Neural cell (in vitro differentiated cells): ENCODE measurements around the gene EMILIN3.

Experiments
- EP300 ChIP-seq: fragments of 450-650 bp; conservative IDR thresholded peaks from 2 replicates; pipeline ENCODE4 v1.6.1; 2014; ENCODE audit warnings: antibody characterized with exemption, mild to moderate bottlenecking, moderate library complexity; ENCODE audit not compliant: poor library complexity, severe bottlenecking
- EZH2 ChIP-seq: fragments of 200-600, 300-800 bp; shearing (Covaris generic), sonication (generic); IDR thresholded peaks from 2 replicates; pipeline ENCODE4 v1.6.1; 2014; ENCODE audit warnings: antibody characterized with exemption, low read length, borderline replicate concordance, mild to moderate bottlenecking; ENCODE audit not compliant: insufficient read depth, poor library complexity, severe bottlenecking
- MXI1 ChIP-seq: fragments of 450-650 bp; conservative IDR thresholded peaks from 2 replicates; pipeline ENCODE4 v1.6.1; 2014; ENCODE audit warnings: antibody characterized with exemption, mild to moderate bottlenecking; ENCODE audit not compliant: poor library complexity, severe bottlenecking
- POLR2AphosphoS5 ChIP-seq: IDR thresholded peaks from 2 replicates; pipeline ENCODE4 v1.6.1; 2012
- RAD21 ChIP-seq: fragments of 450-650 bp; conservative IDR thresholded peaks from 2 replicates; pipeline ENCODE4 v1.6.1; 2014; ENCODE audit warnings: antibody characterized with exemption, mild to moderate bottlenecking, moderate library complexity
- SMC3 ChIP-seq: fragments of 450-650 bp; conservative IDR thresholded peaks from 2 replicates; pipeline ENCODE4 v1.6.1; 2014; ENCODE audit warnings: antibody characterized with exemption, mild to moderate bottlenecking, moderate library complexity; ENCODE audit not compliant: poor library complexity
- TAF1 ChIP-seq: IDR thresholded peaks from 2 replicates; pipeline ENCODE4 v1.6.1; 2012; ENCODE audit warnings: low read depth
- TF ChIP-seq, protein P1 (sequence below): fragments of 450-650 bp; IDR thresholded peaks from 2 replicates; pipeline ENCODE4 v1.5.1; 2014; ENCODE audit warnings: antibody characterized with exemption, mild to moderate bottlenecking, moderate library complexity; ENCODE audit not compliant: poor library complexity, severe bottlenecking
- TF ChIP-seq, protein P2 (sequence below): IDR thresholded peaks from 2 replicates; pipeline ENCODE4 v1.6.1; 2012; ENCODE audit warnings: borderline replicate concordance

DNA sequence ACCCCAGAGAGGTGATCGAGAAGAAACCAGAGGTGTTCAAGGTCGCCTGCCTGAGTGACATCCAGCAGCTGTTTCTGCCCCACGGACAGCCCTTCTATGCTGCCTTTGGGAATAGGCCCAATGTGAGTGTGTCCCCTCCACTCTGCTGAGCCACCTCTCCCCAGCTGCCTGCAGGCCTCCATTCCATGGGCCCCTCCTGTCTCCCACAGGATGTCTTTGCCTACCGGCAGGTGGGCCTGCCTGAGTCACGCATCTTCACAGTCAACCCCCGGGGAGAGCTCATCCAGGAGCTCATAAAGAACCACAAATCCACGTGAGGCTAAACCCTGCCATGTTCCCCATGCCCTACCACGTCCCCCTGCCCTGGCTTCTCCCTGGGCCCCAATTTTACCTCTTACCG lies 8.4 kb downstream of the EMILIN3 start:
- TF ChIP-seq RAD21 (no peak), EZH2 (no peak), MXI1 (no peak), POLR2AphosphoS5 (no peak), TAF1 (no peak), EP300 (no peak), SMC3 (no peak)
- TF ChIP-seq, protein P1, sequence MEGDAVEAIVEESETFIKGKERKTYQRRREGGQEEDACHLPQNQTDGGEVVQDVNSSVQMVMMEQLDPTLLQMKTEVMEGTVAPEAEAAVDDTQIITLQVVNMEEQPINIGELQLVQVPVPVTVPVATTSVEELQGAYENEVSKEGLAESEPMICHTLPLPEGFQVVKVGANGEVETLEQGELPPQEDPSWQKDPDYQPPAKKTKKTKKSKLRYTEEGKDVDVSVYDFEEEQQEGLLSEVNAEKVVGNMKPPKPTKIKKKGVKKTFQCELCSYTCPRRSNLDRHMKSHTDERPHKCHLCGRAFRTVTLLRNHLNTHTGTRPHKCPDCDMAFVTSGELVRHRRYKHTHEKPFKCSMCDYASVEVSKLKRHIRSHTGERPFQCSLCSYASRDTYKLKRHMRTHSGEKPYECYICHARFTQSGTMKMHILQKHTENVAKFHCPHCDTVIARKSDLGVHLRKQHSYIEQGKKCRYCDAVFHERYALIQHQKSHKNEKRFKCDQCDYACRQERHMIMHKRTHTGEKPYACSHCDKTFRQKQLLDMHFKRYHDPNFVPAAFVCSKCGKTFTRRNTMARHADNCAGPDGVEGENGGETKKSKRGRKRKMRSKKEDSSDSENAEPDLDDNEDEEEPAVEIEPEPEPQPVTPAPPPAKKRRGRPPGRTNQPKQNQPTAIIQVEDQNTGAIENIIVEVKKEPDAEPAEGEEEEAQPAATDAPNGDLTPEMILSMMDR = no peak
- TF ChIP-seq, protein P2, sequence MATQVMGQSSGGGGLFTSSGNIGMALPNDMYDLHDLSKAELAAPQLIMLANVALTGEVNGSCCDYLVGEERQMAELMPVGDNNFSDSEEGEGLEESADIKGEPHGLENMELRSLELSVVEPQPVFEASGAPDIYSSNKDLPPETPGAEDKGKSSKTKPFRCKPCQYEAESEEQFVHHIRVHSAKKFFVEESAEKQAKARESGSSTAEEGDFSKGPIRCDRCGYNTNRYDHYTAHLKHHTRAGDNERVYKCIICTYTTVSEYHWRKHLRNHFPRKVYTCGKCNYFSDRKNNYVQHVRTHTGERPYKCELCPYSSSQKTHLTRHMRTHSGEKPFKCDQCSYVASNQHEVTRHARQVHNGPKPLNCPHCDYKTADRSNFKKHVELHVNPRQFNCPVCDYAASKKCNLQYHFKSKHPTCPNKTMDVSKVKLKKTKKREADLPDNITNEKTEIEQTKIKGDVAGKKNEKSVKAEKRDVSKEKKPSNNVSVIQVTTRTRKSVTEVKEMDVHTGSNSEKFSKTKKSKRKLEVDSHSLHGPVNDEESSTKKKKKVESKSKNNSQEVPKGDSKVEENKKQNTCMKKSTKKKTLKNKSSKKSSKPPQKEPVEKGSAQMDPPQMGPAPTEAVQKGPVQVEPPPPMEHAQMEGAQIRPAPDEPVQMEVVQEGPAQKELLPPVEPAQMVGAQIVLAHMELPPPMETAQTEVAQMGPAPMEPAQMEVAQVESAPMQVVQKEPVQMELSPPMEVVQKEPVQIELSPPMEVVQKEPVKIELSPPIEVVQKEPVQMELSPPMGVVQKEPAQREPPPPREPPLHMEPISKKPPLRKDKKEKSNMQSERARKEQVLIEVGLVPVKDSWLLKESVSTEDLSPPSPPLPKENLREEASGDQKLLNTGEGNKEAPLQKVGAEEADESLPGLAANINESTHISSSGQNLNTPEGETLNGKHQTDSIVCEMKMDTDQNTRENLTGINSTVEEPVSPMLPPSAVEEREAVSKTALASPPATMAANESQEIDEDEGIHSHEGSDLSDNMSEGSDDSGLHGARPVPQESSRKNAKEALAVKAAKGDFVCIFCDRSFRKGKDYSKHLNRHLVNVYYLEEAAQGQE = no peak
